ENCODE measurements around the gene SHQ1.

Gene SHQ1

GRCh38 chr3:72847751-72848702 lies at the start of gene SHQ1:
SHQ1 (minus strand) TSS chr3:72848445; CDS start chr3:72848340, 105 bp downstream.
- peak; percentile 95 for DNase-seq (ENCODE audit: low spot score)

DNA sequence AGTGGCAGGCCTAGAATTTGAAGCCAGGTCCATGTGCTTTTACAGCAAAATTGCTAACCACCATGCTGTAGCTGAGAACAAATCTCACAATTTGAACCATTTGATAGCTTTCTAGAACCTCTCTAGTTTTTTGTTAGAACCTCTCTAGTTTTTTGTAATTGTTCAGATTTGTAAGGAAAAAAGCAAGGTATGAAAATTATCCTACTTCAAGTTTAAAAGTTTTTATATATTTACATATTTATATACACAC lies 49.4 kb upstream of the SHQ1 start:
- DNase-seq (ENCODE audit: low spot score) = no peak

DNA sequence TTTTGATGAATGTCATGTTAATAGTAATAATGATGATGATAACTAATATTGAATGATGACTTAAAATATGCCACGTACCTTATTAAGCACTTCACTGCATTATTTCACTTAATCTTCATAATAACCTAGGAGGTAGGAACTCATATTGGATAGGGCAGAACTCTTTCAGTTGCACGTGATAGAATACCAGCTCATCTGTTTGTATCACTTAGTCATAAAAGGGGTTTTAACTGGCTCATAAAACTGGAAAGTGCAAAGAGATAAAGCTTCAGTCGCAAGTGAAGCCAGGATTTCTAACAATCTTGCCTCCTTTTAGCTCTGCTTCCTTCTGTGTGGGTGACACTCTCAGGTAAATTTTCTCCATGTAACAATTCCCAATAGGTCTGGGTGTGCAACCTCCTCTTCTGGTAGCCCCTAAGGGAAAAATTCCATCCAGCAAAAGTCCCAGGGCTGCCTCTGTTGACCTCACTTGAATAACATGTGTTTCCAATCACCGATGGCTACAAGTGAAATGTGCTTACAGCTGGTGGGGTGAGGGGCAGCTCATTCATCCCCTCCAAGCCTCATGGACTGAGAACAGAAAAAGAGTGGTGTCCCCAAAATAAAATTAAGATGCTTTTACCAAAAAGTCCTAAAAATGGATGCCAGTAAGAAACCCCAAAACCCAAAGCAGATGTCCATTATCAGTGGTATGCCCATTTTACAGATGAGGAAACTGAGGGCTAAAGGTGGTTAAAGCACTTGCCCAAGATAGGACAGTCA lies 48.9 kb upstream of the SHQ1 start:
- peak; percentile 25 for DNase-seq (ENCODE audit: low spot score)

DNA sequence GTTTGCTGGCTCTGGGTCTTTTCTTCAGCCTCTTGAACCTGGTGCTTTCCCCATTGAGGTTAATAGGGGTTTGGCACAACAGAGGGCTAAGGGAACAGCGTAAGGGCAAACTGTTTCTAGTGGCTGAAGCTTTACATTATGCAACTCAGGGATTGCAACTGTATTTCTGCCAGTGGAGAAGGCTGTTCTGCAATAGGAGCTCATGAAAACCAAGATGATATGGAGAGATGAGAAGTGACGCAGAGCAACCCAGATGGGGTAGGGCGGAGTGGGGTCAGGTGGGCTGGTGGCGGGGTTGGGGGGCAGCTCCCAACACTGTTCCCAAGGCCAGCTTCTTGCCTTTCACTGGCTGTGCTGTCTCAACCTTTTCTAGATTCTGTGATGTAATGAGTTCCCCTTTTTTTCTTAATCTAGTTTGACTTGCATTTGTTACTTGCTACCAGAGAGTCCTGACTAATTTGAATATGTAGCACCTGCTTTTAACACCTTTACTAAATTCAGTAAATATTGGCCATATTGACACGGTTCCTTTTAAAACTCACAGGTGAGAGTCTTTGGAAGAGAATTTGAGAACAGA lies 46.8 kb upstream of the SHQ1 start:
- DNase-seq (ENCODE audit: low spot score) = no peak

DNA sequence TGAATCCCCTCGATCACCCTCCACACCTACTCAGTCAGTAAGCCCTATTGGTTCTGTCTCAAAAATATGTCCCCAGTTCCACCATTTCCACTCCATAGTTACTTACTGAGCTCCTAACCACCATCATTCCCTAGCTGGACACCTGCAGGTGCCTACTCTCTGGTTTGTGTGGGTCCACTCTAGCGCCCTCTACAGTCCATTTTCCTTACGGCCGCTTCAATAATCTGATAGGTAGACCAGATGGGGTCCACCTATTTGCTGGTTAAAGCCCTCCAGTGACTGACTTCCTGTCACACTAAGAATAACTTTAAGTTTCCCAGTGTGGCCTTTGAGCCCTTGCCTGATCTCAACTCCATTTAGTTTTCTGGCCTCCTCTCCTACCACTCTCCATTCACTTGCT lies 44.6 kb upstream of the SHQ1 start:
- no peak for DNase-seq (ENCODE audit: low spot score)

GRCh38 chr3:72892081-72892775 lies 44.0 kb upstream of the SHQ1 start:
- peak; percentile 82 for DNase-seq (ENCODE audit: low spot score)

DNA sequence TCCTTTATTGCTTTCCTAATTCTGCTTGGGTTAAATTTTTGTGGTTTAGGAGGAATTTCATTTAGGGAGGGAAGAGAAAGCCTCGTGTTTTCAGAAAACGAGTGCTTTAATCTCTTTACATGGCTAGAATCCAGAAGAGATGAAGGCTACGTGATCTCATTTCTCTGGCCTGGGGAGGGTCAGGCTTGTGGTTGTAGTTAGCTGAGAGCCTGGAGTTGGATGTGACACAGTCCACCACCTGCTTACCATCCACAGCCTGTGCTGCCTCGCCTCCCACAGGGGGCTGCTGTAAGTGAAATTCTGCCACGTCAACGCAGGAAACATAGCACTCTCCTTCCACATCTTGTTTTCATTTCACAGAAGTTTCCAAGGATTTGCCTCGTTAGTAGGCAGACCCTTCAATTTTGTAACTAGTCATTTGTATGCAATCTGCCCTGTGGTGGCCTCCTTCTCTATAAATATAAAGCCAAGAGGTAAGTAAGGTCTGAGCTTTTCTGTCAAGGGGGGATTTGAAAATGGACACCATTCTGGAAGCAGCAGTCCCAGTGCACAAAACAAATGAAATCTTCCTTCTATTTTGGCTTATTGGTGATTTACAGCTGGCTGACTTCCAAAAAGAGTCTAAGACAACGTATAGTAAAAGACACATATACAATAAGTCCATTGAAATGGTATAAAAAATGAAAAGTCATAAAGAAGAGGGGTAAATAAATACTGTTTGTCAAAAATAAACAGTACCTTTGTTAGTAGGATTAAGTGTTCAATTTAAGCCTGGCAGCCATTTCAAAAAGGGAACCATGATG lies 43.0 kb upstream of the SHQ1 start:
- DNase-seq (ENCODE audit: low spot score) = peak; percentile 79

DNA sequence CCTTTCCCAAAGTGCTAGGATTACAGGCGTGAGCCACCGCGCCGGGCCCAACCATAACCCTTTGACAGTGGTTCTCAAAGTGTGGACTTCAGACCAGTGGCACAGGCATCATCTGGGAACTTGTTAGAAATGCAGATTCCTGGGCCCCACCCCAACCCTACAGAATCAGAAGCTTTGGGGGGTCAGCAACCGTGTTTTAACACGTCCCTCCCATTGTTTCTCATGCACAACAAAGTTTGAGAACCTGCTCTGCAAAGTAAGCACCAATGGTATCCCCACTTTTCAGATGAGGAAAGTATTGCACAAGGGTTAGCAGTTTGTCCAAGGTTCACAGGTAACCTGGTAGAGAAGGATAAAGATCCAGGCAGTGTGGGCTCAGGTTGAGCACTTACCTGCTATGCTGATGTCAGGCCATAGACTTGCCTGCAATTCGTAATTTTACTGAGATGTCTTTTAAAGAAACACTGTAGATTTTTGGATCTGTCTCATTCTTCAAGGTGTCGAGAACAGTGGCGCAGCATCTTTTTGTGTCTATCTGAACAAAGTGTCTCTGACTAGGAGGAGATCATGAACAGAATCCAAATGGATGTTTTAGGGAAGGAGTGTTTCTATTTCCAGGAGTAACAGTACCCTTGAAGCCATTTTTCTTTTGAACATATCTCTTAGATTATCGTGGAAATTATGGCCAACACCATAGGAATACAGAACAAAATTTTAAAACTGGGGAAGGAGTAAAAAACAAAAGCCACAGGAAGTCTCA lies 42.1 kb upstream of the SHQ1 start:
- DNase-seq (ENCODE audit: low spot score) = no peak

DNA sequence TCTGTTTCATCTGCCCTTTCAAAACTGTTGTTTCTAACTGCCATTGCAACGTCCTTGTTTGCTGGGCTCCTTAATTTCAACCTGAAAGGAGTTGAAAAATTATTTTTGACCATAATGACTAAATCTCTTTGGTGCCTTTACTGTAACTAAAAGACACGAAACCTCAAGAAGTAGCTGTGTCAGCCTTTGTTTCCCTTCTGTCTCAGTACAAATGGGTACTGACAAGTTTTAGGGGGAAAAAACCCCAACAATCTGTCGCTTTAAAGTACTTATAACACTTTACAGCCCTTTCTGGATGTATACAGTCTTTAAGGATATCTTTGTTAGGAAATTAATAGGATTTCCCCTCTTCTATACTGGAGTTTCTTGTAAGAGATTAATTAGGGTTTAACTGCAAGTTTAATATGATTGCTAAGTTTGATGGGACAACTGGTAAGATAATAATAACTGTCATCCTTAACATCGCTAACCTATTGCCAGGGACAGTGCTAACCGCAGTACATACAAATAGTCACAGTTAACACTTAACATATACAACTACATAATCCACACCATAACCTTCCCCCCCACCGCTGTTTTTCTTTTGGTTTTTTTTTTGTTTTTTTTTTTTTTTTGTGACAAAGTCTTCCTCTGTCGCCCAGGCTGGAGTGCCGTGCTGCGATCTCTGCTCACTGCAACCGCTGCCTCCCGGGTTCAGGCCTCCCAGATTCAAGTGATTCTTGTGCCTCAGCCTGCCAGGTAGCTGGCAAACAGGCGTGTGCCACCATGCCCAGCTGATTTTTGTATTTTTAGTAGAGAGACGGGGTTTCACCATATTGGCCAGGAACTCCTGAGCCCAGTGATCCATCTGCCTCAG lies 41.3 kb upstream of the SHQ1 start:
- DNase-seq (ENCODE audit: low spot score) = no peak

DNA sequence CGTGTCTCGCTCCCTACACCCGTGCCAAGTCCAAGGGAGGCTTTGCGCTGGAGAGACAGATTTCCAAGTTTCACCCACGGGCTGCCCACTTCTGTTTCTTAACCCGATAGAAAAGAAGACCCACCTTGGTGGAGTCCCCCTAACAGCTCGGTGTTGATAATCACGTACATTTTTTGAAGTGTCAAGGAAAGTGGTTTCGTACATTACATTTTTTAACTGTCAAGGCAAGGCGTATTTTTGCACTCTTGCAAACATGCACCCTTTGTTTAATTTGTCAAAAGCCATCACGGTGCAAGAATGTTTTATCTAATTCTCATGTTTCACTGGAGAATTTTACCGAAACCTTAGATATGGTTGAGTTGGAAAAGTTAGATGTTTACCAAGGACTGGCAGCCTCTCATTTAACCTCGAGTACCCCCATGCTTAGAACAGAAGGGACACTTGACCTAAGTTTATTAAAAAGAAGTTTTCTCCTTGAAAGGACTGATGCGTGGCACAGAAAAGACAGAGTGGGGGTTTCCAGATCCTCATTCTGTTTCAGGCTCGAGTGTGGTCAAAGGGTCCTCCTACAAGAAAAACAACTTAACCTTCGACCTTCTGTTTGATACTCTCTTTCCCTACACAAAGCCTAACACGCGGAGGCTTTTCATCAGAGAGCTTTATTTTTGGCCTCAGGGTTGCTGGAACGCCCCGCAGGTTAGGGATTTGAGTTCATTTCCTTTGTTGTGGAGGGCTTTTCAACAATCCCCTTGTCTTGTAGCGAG lies 40.5 kb upstream of the SHQ1 start:
- DNase-seq (ENCODE audit: low spot score) = no peak

GRCh38 chr3:72887705-72888545 lies 39.7 kb upstream of the SHQ1 start, which contains the start of gene GXYLT2:
GXYLT2 (plus strand) TSS chr3:72888046; CDS start chr3:72888234, 188 bp downstream.
- DNase-seq (ENCODE audit: low spot score) = peak; percentile 43

DNA sequence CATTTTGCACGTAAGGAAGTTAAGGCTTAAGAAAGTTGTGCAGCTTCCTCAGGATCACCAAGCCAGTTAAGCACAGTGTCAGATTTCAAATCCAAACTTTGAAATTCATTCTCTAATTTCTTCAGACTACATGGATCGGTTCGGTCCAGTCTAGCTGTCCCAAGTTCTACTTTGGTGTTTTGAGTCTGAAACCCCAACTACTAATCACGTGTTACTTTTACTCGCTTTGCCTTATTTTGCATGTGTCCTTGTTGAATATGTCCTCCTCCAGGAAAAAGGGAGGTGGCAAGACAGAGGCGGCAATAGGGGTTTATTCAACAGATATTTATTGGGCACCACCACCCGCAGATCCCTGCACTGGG lies 39.1 kb upstream of the SHQ1 start:
- no peak for DNase-seq (ENCODE audit: low spot score)

DNA sequence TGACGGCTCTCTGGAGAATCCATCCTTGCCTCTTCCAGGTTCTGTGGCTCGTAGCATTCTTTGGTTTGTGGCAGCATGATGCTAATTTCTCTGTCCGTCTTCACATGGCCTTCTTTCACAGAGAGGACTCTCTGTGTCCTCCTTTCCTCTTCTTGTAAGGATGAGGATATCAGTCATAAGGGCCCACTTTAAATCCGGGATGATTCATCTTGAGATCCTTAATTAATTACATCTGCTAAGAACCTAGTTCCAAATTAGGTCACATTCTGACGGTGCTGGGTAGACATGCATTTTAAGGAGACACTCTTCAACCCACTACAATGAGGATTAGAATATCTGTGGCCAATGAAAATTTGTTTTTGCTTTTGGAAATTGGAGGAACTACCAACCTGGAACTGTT lies 23.9 kb upstream of the SHQ1 start:
- peak; percentile 72 for DNase-seq (ENCODE audit: low spot score)

DNA sequence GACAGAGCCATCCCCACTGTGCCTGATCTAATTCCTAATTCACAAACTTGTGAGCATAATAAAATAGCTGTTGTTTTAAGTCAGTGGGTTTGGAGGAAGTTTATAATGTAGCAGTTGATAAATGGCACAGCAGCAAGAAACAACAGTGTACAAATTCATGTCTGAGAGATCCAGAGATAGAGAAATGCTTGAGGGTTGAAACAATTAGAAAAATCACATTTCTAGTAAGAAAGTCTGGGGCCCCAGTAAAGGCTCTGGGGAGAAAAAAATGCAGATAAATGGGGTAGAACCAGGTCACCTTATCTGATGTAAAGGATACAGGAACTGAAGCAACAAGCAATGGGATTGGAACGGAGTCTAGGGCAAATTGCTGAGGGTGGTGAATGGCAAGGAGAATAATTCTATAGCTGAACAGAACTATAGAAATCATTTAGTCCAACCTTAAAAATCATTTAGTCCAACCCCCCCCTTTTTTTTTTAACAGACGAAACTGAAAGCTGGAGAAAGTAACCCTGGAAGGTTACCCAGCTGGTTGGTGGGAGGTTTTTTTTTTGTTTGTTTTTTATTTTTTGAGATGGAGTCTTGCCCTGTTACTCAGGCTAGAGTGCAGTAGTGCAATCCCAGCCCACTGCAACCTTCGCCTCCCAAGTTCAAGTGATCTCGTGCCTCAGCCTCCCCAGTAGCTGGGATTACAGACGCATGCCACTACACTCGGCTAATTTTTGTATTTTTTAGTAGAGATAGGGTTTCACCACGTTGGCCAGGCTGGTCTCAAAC lies 14.3 kb upstream of the SHQ1 start:
- no peak for DNase-seq (ENCODE audit: low spot score)

DNA sequence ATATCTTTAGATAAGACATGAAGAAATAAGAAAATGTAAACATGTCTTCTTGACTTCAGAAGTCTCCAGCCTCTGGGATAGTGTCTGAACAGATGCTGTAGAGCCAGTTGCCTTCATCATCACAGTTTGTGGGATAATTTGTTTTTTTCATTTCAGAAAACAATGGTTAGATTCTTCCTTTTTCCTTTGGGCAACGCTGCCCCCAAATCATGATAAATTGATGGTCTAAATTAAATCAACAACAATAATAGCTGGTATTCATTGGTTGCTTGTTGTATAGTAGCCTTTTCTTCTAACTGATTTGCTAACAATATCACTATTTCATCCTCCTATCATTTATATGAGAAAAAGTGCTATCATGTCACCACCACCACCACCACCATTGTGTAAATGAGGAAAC lies 12.6 kb upstream of the SHQ1 start:
- DNase-seq (ENCODE audit: low spot score) = no peak

DNA sequence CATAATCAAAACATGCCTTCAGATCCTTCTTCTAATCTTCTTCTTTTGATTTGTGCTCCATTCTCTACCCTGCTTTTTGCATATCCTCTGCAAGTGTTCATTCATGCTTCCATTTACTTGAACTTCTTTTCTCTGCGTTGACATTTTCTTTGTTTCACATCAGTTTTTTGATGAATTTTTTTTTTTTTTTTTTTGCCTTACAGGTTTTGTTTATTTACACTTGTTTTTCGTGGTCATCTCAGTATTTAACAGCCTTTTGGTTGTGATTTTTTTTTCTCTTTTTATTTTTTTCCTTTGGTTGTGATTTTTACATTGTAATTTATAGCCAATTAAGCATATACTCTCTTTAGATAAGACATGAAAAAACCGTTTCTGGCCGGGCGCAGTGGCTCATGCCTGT lies 11.8 kb upstream of the SHQ1 start:
- DNase-seq (ENCODE audit: low spot score) = no peak

GRCh38 chr3:72855001-72855400 lies 6.8 kb upstream of the SHQ1 start:
- no peak for DNase-seq (ENCODE audit: low spot score)

All from AG08395 (cell line).